Fibroblast of skin of abdomen (primary cell): ENCODE results near the gene PCCB.
"Not testable (repeated sequence)": the region's sequence is repeated elsewhere in the genome, so short reads cannot be mapped to it uniquely, and the experiment has no call there.

ENCODE experiments used
- DNase-seq: peaks from one replicate; pipeline ENCODE4 v3.0.0-alpha.2; 2013

The PCCB gene

DNA sequence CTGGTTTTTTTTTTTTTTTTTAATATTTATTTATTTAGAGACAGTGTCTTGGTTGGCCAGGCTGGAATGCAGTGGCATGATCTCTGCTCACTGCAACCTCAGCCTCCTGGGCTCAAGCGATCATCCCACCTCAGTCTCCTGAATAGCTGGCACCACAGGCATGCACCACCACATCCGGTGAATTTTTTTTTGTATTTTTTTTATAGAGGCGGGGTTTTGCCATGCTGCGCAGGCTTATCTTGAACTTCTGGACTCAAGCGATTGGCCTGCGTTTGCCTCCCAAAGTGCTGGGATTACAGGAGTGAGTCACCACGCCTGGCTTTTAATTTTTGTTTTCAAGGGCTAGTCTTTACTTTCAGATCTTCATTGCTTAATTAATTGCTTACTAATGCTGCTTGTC lies 13.1 kb downstream of the PCCB start:
- DNase-seq: no peak

GRCh38 chr3:136266468-136267125 lies 16.5 kb downstream of the PCCB start:
- DNase-seq: peak; percentile 58

GRCh38 chr3:136267235-136267634 lies 17.1 kb downstream of the PCCB start:
- DNase-seq: no peak

GRCh38 chr3:136270179-136270578 lies 20.0 kb downstream of the PCCB start:
- DNase-seq: no peak

DNA sequence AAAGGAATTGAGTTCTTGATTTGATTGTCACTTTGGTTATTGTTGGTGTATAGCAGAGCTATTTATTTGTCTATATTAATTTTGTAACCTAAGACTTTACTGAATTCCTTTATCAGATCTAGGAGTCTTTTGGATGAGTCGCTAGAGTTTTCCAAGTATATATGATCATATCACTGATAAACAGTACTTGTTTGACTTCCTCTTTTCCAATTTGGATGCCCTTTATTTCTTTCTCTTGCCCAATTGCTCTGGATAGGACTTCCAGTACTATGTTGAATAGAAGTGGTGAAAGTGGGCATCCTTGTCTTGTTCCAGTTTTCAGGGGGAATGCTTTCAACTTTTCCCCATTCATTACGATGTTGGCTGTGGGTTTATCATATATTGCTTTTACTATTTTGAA lies 21.5 kb downstream of the PCCB start:
- DNase-seq: not testable (repeated sequence)

- peak; percentile 3 for DNase-seq
These were observed 26.1 kb downstream of the PCCB start for GRCh38 chr3:136276049-136276755.

GRCh38 chr3:136277115-136277514 lies 27.0 kb downstream of the PCCB start:
- no peak for DNase-seq

DNA sequence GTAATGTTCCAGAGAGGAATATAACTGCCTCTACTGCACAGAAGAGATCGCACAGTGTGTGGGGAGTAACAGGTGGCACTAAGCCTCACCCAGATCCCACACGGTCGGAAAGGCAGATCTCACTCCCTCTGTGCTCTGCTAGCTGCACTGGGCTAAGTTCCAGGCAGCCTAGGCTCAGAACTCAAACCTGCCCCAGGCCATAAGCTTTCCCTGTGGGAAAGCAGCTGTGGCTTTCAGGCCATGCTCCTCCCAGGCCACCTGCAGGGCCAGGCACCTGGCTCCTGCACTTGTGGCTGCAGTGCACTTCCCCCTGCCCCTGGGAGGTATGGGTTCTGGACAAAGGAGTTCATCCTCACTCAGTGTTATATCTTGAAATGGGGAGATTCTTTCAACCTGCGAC lies 27.5 kb downstream of the PCCB start:
- no peak for DNase-seq

- DNase-seq: no peak
These were observed 29.0 kb downstream of the PCCB start for GRCh38 chr3:136279092-136279491.

GRCh38 chr3:136280961-136281360 lies 30.8 kb downstream of the PCCB start:
- DNase-seq: no peak

DNA sequence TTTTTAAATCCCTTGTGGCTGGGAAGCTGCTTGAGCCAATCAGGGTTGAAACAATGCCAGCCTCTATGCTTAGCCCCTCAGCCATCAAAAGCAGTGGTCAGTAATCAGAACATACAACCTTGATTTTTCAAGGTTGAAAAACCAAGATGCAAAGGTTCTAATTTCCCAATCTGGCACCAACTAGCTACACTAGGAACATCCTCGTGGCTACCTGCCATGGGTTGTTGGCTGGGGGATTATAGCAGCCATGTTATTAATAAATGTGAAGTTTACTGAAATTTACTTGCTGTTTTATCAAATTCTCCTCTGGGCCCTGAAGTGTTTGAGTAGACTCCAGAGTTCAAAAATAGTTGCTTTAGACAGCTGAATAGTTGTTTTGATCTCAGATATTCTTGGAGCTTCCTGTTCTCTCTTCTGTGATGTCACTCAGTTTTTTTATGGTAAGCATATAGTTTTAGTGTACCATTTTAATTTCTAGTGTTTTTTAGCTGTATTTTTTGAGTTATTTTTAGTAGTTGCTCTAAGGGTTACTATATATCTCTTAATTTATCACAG lies 31.9 kb downstream of the PCCB start:
- no peak for DNase-seq

DNA sequence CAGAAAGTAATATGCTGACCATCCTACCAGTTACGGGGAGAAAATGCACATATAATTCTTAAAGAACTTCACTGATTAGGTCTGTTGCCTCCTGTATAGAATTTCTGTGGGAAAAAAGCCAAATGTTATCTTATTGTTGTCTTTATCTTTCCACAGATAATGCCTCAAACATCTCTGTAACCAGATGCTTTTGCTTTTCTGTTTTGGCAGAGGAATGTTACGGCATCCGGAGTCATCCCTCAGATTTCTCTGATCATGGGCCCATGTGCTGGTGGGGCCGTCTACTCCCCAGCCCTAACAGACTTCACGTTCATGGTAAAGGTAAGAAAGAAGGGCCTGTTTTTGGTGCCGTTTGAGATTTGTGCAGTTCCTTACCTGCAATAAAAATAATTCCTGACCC lies 33.5 kb downstream of the PCCB start:
- DNase-seq: peak; percentile 2

- no peak for DNase-seq
These were observed 41.2 kb downstream of the PCCB start for GRCh38 chr3:136291302-136291701.

DNA sequence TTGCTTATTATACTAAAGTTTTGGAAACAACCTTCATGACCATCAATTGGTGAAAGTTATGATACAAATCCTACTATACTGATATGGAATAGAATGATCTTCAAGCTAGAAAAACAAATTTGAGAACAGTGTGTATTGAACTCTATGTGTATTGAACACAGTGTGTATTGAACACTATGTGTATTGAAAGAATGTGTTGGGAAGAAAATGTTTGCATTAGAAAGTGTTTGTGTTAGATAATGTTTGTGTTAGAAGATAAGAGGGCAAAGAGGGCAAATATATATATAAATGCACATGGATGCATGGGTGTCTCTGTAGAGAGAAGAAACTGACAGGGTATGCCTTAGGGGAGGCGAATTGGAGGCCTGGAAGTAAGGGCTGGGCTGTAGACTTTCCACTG lies 42.4 kb downstream of the PCCB start:
- no peak for DNase-seq

GRCh38 chr3:136293279-136293678 lies 43.1 kb downstream of the PCCB start:
- no peak for DNase-seq

GRCh38 chr3:136294176-136294575 lies 44.0 kb downstream of the PCCB start:
- no peak for DNase-seq

DNA sequence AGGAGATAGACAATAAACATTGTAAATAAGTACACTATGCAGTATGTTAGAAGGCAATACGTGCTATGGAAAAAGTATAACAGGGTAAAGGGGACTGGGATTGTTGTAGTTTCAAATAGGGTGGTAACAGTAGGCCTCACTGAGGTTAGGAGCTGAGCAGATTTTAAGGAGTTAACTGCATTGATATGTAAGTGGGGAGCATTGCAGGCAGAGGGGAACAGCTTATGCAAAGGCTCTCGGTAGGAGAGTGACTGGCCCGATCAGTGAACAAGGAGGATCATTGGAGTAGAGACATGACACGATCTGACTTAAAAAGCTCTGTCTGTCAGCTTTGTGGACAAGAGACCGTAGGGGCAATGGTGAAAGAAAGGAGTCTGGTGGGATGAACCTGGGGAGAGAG lies 46.8 kb downstream of the PCCB start:
- DNase-seq: no peak

DNA sequence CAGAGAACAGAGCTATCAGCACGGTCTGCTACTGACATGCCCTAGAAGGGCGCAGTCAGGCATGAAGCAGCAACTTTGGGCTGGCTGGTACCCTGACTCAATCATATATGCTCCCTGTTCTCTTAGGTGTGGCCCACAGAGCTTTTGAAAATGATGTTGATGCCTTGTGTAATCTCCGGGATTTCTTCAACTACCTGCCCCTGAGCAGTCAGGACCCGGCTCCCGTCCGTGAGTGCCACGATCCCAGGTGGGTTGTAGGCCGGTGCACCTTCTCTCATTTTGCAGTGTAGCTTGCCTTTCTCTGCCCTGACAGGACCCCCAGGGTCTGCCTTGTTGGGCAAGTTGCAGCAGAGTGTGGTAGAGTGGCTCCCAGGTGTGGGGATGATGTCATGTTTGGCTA lies 47.7 kb downstream of the PCCB start:
- DNase-seq: no peak

DNA sequence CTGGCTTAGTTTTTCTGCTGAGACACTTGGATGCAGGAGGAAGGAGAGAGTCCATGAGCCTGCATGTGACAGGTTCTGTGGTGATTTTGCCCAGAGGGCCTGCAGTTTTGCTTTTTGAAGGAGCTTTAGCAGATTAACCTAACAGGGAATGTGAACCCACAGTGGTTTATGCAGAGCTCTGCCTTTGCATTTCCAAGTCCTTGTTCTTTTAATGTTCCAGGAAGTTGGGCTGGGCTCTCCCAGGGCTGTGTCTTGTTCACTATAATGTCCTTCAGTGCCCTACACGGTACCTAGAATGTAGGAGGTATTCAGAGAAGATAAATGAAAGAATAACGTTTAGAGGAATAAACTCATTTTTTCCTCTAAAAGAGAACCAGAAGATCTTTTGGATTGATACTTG lies 50.3 kb downstream of the PCCB start:
- DNase-seq: no peak

GRCh38 chr3:136305879-136306278 lies 55.7 kb downstream of the PCCB start:
- peak; percentile 20 for DNase-seq

DNA sequence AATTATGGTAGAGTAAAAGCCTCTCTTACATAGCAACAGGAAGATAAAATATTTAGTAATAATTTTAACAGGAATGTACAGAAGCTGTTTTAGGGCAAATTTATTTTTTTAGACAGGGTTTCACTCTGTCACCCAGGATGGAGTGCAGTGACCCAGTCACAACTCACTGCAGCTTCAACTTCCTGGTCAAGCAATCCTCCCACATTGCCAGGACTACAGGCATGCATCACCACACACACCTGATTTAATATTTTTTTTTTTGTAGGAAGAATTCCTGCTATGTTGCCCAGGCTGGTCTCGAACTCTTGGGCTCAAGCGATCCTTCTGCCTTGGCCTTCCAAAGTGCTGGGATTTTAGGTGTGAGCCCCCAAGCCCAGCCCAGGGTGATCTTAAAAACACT lies 61.1 kb downstream of the PCCB start:
- DNase-seq: no peak

DNA sequence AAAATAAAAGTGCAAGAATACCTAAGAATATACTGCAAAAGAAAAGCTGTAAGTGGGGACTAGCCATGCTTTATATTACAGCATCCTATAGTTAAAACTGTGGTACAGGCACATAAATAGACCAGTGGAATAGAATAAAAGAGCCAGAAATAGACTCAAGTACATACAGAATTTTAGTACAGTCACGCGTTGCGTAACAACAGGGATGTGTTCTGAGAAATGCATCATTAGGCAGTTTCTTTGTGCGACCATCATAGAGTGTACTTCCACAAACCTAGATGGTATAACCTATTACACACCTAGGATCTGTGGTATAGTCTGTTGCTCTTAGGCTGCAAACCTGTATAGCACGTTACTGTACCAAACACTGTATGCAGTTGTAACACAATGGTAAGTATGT lies 61.8 kb downstream of the PCCB start:
- DNase-seq: no peak

DNA sequence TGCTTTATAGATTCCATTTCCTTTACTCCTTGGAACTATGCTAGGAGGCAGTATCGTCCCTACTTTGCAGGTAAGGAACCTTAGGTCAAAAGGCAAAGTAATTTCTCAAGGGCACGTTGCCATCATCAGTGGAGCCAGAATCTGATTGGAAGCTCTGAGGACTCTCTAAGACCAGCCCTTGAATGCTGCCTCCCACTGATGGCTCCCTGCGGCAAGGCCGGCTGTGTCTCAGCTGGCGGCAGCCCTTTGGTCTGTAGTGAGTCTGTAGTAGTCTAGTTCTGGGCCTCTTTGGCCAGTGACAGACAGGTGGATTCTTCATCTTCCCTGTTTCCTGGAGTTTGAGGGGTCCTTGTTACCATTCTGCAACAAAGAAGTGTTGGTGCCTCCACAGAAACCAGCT lies 76.2 kb downstream of the PCCB start:
- DNase-seq: no peak

GRCh38 chr3:136327671-136328070 lies 77.5 kb downstream of the PCCB start:
- DNase-seq: no peak
